PC-3 (cell line): ENCODE data around the gene PPOX. TPM values are rescaled to one million over a fixed set of nuclear protein-coding genes. Genes with fewer than 3 reads are reported as not detected.

Source experiments
- ATAC-seq: fragments of 200-7000 bp; cut with Tn5 transposase; 2 replicates; pipeline ENCODE4 v1.9.1; 2020; ENCODE audit warnings: mild to moderate bottlenecking, moderate library complexity
- BruUV-seq: library from RNA; stranded (reverse); fragments of 400-500 nt; replicated peaks from 2 replicates; lab custom pipeline; 2021; lab: Mats Ljungman, UMichigan
- CTCF ChIA-PET: fragments of 300-600 bp; sonication (Branson Sonifier 250); formaldehyde crosslinking; loops from one replicate; lab custom pipeline; 2022; ENCODE audit warnings: antibody characterized with exemption; lab: Charles Lee
- POLR2A ChIA-PET: fragments of 300-600 bp; sonication (Branson Sonifier 250); formaldehyde crosslinking; loops from one replicate; lab custom pipeline; 2022; ENCODE audit warnings: antibody characterized with exemption; ENCODE audit not compliant: unreplicated experiment; lab: Charles Lee
- DNase-seq: peaks from one replicate; pipeline ENCODE4 v3.0.0-alpha.2; 2015
- H2AFZ ChIP-seq: fragments of 300-600 bp; sonication (generic); 2 replicates; pipeline ENCODE4 v1.6.0; 2016; ENCODE audit warnings: antibody characterized with exemption, low read length
- H3F3A ChIP-seq: fragments of 300-600 bp; sonication (generic); one replicate; pipeline ENCODE4 v1.6.0; 2017; ENCODE audit warnings: antibody characterized with exemption, low read length, control low read depth, mild to moderate bottlenecking; ENCODE audit not compliant: unreplicated experiment
- H3K27ac ChIP-seq: fragments of 300-600 bp; sonication (generic); 2 replicates; pipeline ENCODE4 v1.5.1; 2016; ENCODE audit warnings: mild to moderate bottlenecking, low read length
- H3K27me3 ChIP-seq: fragments of 300-600 bp; sonication (generic); 2 replicates; pipeline ENCODE4 v1.6.1; 2016; ENCODE audit warnings: low read length, mixed read lengths
- H3K36me3 ChIP-seq: fragments of 300-600 bp; sonication (generic); 2 replicates; pipeline ENCODE4 v1.6.1; 2016; ENCODE audit warnings: low read depth, mixed run types, low read length, mixed read lengths
- H3K4me1 ChIP-seq: fragments of 300-600 bp; sonication (generic); 2 replicates; pipeline ENCODE4 v1.5.1; 2016; ENCODE audit warnings: low read length; ENCODE audit not compliant: insufficient read depth
- H3K4me2 ChIP-seq: fragments of 300-600 bp; sonication (generic); 2 replicates; pipeline ENCODE4 v1.6.0; 2016; ENCODE audit warnings: low read length
- H3K4me3 ChIP-seq: fragments of 300-600 bp; sonication (generic); 2 replicates; pipeline ENCODE4 v1.5.1; 2016; ENCODE audit warnings: mild to moderate bottlenecking, low read length, mixed read lengths
- H3K79me2 ChIP-seq: fragments of 300-600 bp; sonication (generic); 2 replicates; pipeline ENCODE4 v1.6.1; 2017; ENCODE audit warnings: low read length, mixed read lengths
- H3K9ac ChIP-seq: fragments of 300-600 bp; sonication (generic); 2 replicates; pipeline ENCODE4 v1.6.0; 2016; ENCODE audit warnings: mild to moderate bottlenecking, low read length
- H3K9me2 ChIP-seq: fragments of 300-600 bp; sonication (generic); replicated peaks from 2 replicates; pipeline ENCODE4 v1.6.1; 2016; ENCODE audit warnings: mixed run types, low read length, mixed read lengths
- H3K9me3 ChIP-seq: fragments of 300-600 bp; sonication (generic); 2 replicates; pipeline ENCODE4 v1.6.1; 2016; ENCODE audit warnings: low read length, mixed read lengths
- H4K20me1 ChIP-seq: fragments of 300-600 bp; sonication (generic); 2 replicates; pipeline ENCODE4 v1.6.1; 2016; ENCODE audit warnings: low read length, mixed read lengths
- CTCF ChIP-seq: fragments of 300-600 bp; sonication (generic); conservative IDR thresholded peaks from 2 replicates; pipeline ENCODE4 v1.5.1; 2017; ENCODE audit warnings: antibody characterized with exemption, low read depth, mild to moderate bottlenecking, low read length
- EZH2 ChIP-seq: fragments of 300-600 bp; sonication (generic); IDR thresholded peaks from one replicate; pipeline ENCODE4 v1.6.1; 2017; ENCODE audit warnings: antibody characterized with exemption, mild to moderate bottlenecking, low read length; ENCODE audit not compliant: unreplicated experiment
- EZH2phosphoT487 ChIP-seq: fragments of 300-600 bp; sonication (generic); IDR thresholded peaks from 2 replicates; pipeline ENCODE4 v1.6.1; 2018; ENCODE audit warnings: mild to moderate bottlenecking, antibody characterized with exemption, low read length, borderline replicate concordance
- intact Hi-C: fragments of 100-400 bp; cut with micrococcal nuclease; formaldehyde crosslinking; loops from 2 replicates; pipeline ENCODE4 v1.9.0; 2023
- total RNA-seq: library from RNA; depleted of rRNA; stranded (reverse); fragments of >200 nt; gene quantifications from 2 replicates; pipeline ENCODE4 v1.2.3, GENCODE V29; 2014

The PPOX gene
- total RNA-seq, 1 experiment from 2014 or later = 22.9 TPM

GRCh38 chr1:161175771-161176453 is 9.7 kb downstream of the PPOX start:
- Histone ChIP-seq H3K27me3 (no peaks in the 10 kb centered on the region), H3K4me2 (peak overlapping the region; percentile 94), H3K36me3 (peaks cover 40% of the 10 kb centered on the region; the same call in 1 of the 2 replicates), H4K20me1 (no peaks in the 10 kb centered on the region), H2AFZ (no peak overlapping the region), H3K9ac (peak overlapping the region; percentile 80; the same call in 1 of the 2 replicates), H3K79me2 (peaks cover 19% of the 10 kb centered on the region), H3K9me2 (no peaks in the 10 kb centered on the region), H3K4me3 (peak overlapping the region; percentile 87), H3K4me1 (peaks cover 18% of the 10 kb centered on the region), H3K27ac (no peak overlapping the region), H3K9me3 (no peaks in the 10 kb centered on the region), H3F3A (no peaks in the 10 kb centered on the region)
- no TSS peak for BruUV-seq
- TF ChIP-seq EZH2phosphoT487 (no peak), CTCF (no peak), EZH2 (no peak)
- ChIA-PET CTCF (no interaction called here), POLR2A (no interaction called here)
- intact Hi-C loops = no loop called here
- DNase-seq = no peak
- ATAC-seq = no peak

- Histone ChIP-seq H3K9me3 (no peaks in the 10 kb centered on the region), H3K36me3 (peaks cover 34% of the 10 kb centered on the region; the same call in 1 of the 2 replicates), H3K27me3 (no peaks in the 10 kb centered on the region), H3K79me2 (peaks cover 19% of the 10 kb centered on the region), H2AFZ (peak overlapping the region; percentile 89), H3K9ac (peak overlapping the region; percentile 80), H3F3A (no peaks in the 10 kb centered on the region), H3K27ac (no peak overlapping the region; the same call in 1 of the 2 replicates), H3K4me3 (peak overlapping the region; percentile 87), H3K9me2 (no peaks in the 10 kb centered on the region), H4K20me1 (no peaks in the 10 kb centered on the region), H3K4me1 (peaks cover 18% of the 10 kb centered on the region), H3K4me2 (peak overlapping the region; percentile 94)
- intact Hi-C loops = no loop called here
- ChIA-PET CTCF (interaction anchor here (1.3 kb wide), 1 partner anchor 11 kb away, joined by 5 read pairs; the partner anchor contains the start of gene PPOX), POLR2A (interaction anchor here (0.7 kb wide), 1 partner anchor 14 kb away, joined by 3 read pairs; no protein-coding TSS in a partner anchor)
- ATAC-seq (peak; percentile 41), DNase-seq (no peak)
- BruUV-seq = no TSS peak
- TF ChIP-seq EZH2 = no peak
- TF ChIP-seq EZH2phosphoT487 = no peak
- no peak for TF ChIP-seq CTCF
These were observed 10.4 kb downstream of the PPOX start for GRCh38 chr1:161176468-161177111.
